T-cell (primary cell): Measurements from ENCODE around the gene SLC38A1. TPM values are rescaled to one million over a fixed set of nuclear protein-coding genes. Genes with fewer than 3 reads are reported as not detected.
"Not testable (repeated sequence)": the region's sequence is repeated elsewhere in the genome, so short reads cannot be mapped to it uniquely, and the experiment has no call there.

ENCODE experiments used
- ATAC-seq, 4 experiments: fragments of 200-7000 bp in 3 of 4; fragments of 150-1000 bp in 1 of 4; cut with Tn5 transposase; replicated peaks in 1 of 4; 1 replicate in 3 of 4; 2 replicates in 1 of 4; pipeline ENCODE4 v1.10.0; 2021; ENCODE audit warnings: moderate library complexity in 3 of 4, mild to moderate bottlenecking in 2 of 4, moderate number of reproducible peaks in 1 of 4
- CTCF ChIA-PET, 2 donors: fragments of 300-600 bp; sonication (Branson Sonifier 250); formaldehyde crosslinking; loops; one replicate each; lab custom pipeline; 2022; ENCODE audit warnings: antibody characterized with exemption in 2 of 2; lab: Charles Lee
- POLR2A ChIA-PET, 2 donors: fragments of 300-600 bp; sonication (Branson Sonifier 250); formaldehyde crosslinking; loops; one replicate each; lab custom pipeline; 2022; ENCODE audit warnings: antibody characterized with exemption in 2 of 2; lab: Charles Lee
- DNase-seq, 35 experiments: peaks; one replicate each; pipeline versions ENCODE4 v3.0.0 to v3.0.0-alpha.2; 2013 to 2023
- H3K27ac ChIP-seq: one replicate; pipeline ENCODE4 v1.5.1; 2013; ENCODE audit warnings: low read length
- H3K27me3 ChIP-seq, 2 experiments: replicated peaks in 1 of 2; 1 replicate in 1 of 2; 2 replicates in 1 of 2; pipeline versions ENCODE4 v1.6.1 to v1.7.0; 2013; ENCODE audit warnings: low read length in 1 of 2, mixed read lengths in 1 of 2; ENCODE audit not compliant: control insufficient read depth in 2 of 2, insufficient read depth in 2 of 2; ENCODE audit errors: extremely low read depth in 1 of 2
- H3K36me3 ChIP-seq, 2 donors: 1 replicate in 1 of 2; 2 replicates in 1 of 2; pipeline versions ENCODE4 v1.6.1 to v1.7.0; 2013; ENCODE audit warnings: low read length in 1 of 2; ENCODE audit not compliant: control insufficient read depth in 2 of 2, insufficient read depth in 1 of 2; ENCODE audit errors: extremely low read depth in 1 of 2
- H3K4me1 ChIP-seq, 2 experiments: 1 replicate in 1 of 2; 2 replicates in 1 of 2; pipeline versions ENCODE4 v1.6.1 to v1.7.0; 2013; ENCODE audit warnings: low read length in 2 of 2, mixed read lengths in 1 of 2; ENCODE audit not compliant: insufficient read depth in 2 of 2, control insufficient read depth in 1 of 2; ENCODE audit errors: extremely low read depth in 1 of 2
- H3K4me3 ChIP-seq, 2 donors: 1 replicate in 1 of 2; 2 replicates in 1 of 2; pipeline versions ENCODE4 v1.5.1 to v1.7.0; 2013; ENCODE audit warnings: mild to moderate bottlenecking in 2 of 2, low read length in 1 of 2, moderate library complexity in 1 of 2; ENCODE audit not compliant: control insufficient read depth in 1 of 2; ENCODE audit errors: extremely low read depth in 1 of 2
- H3K9me3 ChIP-seq: 2 replicates; pipeline ENCODE4 v1.7.0; 2013
- H3K27ac Mint-ChIP-seq, 2 donors: one replicate each; pipeline ENCODE4 v1.8.0; 2020 to 2021; ENCODE audit warnings: mild to moderate bottlenecking in 2 of 2, mixed read lengths in 2 of 2
- H3K27me3 Mint-ChIP-seq, 2 donors: one replicate each; pipeline ENCODE4 v1.8.0; 2021 to 2022; ENCODE audit warnings: mixed read lengths in 2 of 2
- H3K36me3 Mint-ChIP-seq: one replicate; pipeline ENCODE4 v1.8.0; 2021; ENCODE audit warnings: mixed read lengths
- H3K4me1 Mint-ChIP-seq, 3 donors: one replicate each; pipeline ENCODE4 v1.8.0; 2020 to 2022; ENCODE audit warnings: mixed read lengths in 3 of 3, mild to moderate bottlenecking in 1 of 3
- H3K4me3 Mint-ChIP-seq, 3 donors: one replicate each; pipeline ENCODE4 v1.8.0; 2020 to 2022; ENCODE audit warnings: mild to moderate bottlenecking in 3 of 3, mixed read lengths in 3 of 3, moderate library complexity in 3 of 3
- H3K9me3 Mint-ChIP-seq, 3 donors: one replicate each; pipeline ENCODE4 v1.8.0; 2020 to 2022; ENCODE audit warnings: mixed read lengths in 3 of 3
- WGBS: methylation state at CpG from one replicate; pipeline ENCODE4 v1.1.5; 2013; ENCODE audit warnings: missing lambda C conversion rate; ENCODE audit not compliant: insufficient coverage; 5-methylcytosine and 5-hydroxymethylcytosine counted together
- total RNA-seq, 35 experiments: library from RNA in 6 of 35; stranded (reverse) in 6 of 35; fragments of 120-200 nt in 1 of 35; gene quantifications; one replicate each; pipeline versions ENCODE4 v1.2.1 to v1.2.4 and lab custom pipeline; 2013 to 2026

Gene SLC38A1
- total RNA-seq, 5 donors from 2014 or later (not counting 1 experiment from before 2014, with no cell fraction given), result 273 to 321 (median 286) TPM

DNA sequence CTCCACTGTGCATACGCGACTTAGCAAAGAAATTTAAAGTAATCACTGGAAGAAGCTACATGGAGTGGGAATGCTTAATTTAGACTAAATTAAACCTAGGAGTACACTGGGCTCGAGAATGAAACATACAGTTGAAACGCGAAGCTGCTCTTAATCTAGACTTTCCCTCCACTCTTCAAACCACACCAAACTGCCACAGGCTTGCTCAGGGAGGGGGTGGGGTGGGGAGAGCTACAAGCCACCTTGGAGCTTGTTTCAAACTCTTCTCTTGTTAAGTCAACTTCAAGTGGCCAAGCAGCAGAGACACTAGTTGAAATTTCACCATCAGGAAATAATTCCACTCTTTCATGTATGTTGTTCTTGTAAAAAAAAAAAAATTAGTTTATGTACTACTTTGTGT is 69.9 kb downstream of the SLC38A1 start:
- Histone ChIP-seq H3K27ac (no peak overlapping the region), H3K4me3 (no peak overlapping the region), H3K27me3 (no peaks in the 10 kb centered on the region), H3K36me3 (peaks cover 3 to 95% of the 10 kb centered on the region in 2 donors), H3K9me3 (no peaks in the 10 kb centered on the region), H3K4me1 (peaks cover 0 to 5% of the 10 kb centered on the region in 2 experiments)
- H3K27ac Mint-ChIP-seq, result peak overlapping the region; percentile 36 to 59
- no peak for ATAC-seq
- no peak for DNase-seq
- H3K27me3 Mint-ChIP-seq, result no peaks in the 10 kb centered on the region
- no peak overlapping the region for H3K4me3 Mint-ChIP-seq
- peaks cover 21 to 50% (median 31%) of the 10 kb centered on the region in 3 donors for H3K4me1 Mint-ChIP-seq
- no peaks in the 10 kb centered on the region for H3K9me3 Mint-ChIP-seq
- ChIA-PET POLR2A (interaction anchor here (0.9 to 1.3 kb wide), 4 partner anchors 9 to 315 kb away, joined by 3 to 5 read pairs (median 4); no protein-coding TSS in a partner anchor), CTCF (interaction anchor here (0.6 to 1.5 kb wide), 3 partner anchors 8 to 105 kb away, joined by 3 to 4 read pairs (median 3); no protein-coding TSS in a partner anchor)
- WGBS, result no CpG with 5 or more reads among the region's 5 CpGs
- H3K36me3 Mint-ChIP-seq, result peaks cover 83% of the 10 kb centered on the region

DNA sequence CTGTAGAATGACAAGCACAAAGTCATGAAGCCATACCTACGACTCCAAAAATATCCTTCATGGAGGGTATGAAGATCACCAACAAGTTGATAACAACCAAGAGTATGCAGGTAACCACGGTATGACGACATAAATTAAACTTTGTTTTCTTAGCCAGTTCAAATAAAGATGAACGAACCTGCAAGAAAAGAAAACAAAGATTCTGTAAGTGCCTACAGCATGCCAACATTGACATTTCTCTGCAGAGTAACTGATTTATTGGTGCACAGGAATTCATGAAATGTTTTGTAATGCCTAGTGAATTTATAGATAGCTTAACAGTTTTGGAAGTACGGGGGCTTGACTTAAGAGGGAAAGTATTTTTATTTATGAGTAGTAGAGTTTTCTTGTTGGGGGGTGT is 71.0 kb downstream of the SLC38A1 start:
- peaks cover 26 to 60% (median 40%) of the 10 kb centered on the region in 3 donors for H3K4me1 Mint-ChIP-seq
- no peaks in the 10 kb centered on the region for H3K27me3 ChIP-seq
- ATAC-seq, result no peak

DNA sequence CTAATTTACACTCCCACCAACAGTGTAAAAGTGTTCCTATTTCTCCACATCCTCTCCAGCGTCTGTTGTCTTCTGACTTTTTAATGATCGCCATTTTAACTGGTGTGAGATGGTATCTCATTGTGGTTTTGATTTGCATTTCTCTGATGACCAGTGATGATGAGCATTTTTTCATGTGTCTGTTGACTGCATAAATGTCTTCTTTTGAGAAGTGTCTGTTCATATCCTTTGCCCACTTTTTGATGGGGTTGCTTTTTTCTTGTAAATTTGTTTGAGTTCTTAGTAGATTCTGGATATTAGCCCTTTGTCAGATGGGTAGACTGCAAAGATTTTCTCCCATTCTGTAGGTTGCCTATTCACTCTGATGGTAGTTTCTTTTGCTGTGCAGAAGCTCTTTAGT is 78.3 kb downstream of the SLC38A1 start:
- H3K27me3 ChIP-seq, H3K9me3 ChIP-seq, H3K4me3 Mint-ChIP-seq, H3K27me3 Mint-ChIP-seq, H3K27ac ChIP-seq, ATAC-seq, H3K4me1 ChIP-seq, CTCF ChIA-PET, H3K4me3 ChIP-seq, DNase-seq: not testable (repeated sequence)
- WGBS, result no CpG with 5 or more reads among the region's 2 CpGs
- peaks cover 86% of the 10 kb centered on the region for H3K36me3 Mint-ChIP-seq
- H3K9me3 Mint-ChIP-seq, result peaks cover 4 to 13% (median 7%) of the 10 kb centered on the region in 3 donors
- POLR2A ChIA-PET, result interaction anchor here in 1 of 2 donors (0.7 kb wide), 1 partner anchor 73 kb away, joined by 3 read pairs; no protein-coding TSS in a partner anchor
- peak overlapping the region; percentile 71 to 84 for H3K27ac Mint-ChIP-seq
- H3K36me3 ChIP-seq, result peaks cover under 1 to 40% of the 10 kb centered on the region in 2 donors
- peaks cover 59 to 62% (median 60%) of the 10 kb centered on the region in 3 donors for H3K4me1 Mint-ChIP-seq

More for the DNA sequence above, 71.0 kb downstream of the SLC38A1 start:
- peaks cover 84% of the 10 kb centered on the region for H3K36me3 Mint-ChIP-seq
- DNase-seq, result no peak
- peak overlapping the region; percentile 53 to 62 for H3K27ac Mint-ChIP-seq
- Histone ChIP-seq H3K4me3 (no peak overlapping the region), H3K9me3 (no peaks in the 10 kb centered on the region), H3K36me3 (peaks cover 3 to 84% of the 10 kb centered on the region in 2 donors), H3K4me1 (peaks cover 0 to 5% of the 10 kb centered on the region in 2 experiments), H3K27ac (no peak overlapping the region)
- ChIA-PET CTCF (no interaction called here), POLR2A (interaction anchor here in 1 of 2 donors (1.1 kb wide), 1 partner anchor 11 kb away, joined by 4 read pairs; no protein-coding TSS in a partner anchor)
- whole genome bisulfite sequencing, result 90% methylated on average over 3 of the region's 5 CpGs
- H3K27me3 Mint-ChIP-seq, result no peaks in the 10 kb centered on the region
- peaks cover 3 to 4% (median 3%) of the 10 kb centered on the region in 3 donors for H3K9me3 Mint-ChIP-seq
- H3K4me3 Mint-ChIP-seq, result no peak overlapping the region

DNA sequence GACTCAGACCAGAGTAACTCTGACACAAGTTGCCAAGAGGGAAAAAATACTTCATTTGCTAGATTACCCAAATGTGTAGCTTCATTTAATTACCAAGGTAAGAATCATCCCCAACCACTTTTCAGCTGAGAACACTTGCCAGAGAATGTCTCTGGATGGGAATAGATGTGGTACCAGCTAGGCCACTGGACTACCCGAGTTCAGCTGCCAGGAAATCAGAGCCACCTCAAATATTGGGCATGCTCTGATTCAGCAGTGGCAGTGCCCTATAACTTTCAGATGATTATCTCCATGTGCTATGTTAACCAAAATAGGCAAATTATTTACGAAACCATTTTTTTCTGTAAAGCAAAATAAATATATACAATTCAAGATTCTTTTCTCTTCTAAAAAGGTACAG is 80.7 kb downstream of the SLC38A1 start:
- 71% methylated on average over 1 of the region's 2 CpGs for WGBS
- ChIA-PET POLR2A (interaction anchor here in 1 of 2 donors (0.7 to 1.4 kb wide), 2 partner anchors 17 to 58 kb away, joined by 3 read pairs; no protein-coding TSS in a partner anchor), CTCF (no interaction called here)
- DNase-seq (no peak), ATAC-seq (peak in 1 of 4 experiments; percentile 17)
- Mint-ChIP-seq H3K27me3 (no peaks in the 10 kb centered on the region), H3K9me3 (peaks cover 4 to 13% (median 5%) of the 10 kb centered on the region in 3 donors), H3K36me3 (peaks cover 80% of the 10 kb centered on the region), H3K4me3 (no peak overlapping the region), H3K27ac (peak overlapping the region; percentile 60 to 87), H3K4me1 (peaks cover 48 to 56% (median 53%) of the 10 kb centered on the region in 3 donors)
- Histone ChIP-seq H3K27me3 (no peaks in the 10 kb centered on the region), H3K27ac (no peak overlapping the region), H3K4me1 (peaks cover 0 to 2% of the 10 kb centered on the region in 2 experiments), H3K9me3 (no peaks in the 10 kb centered on the region), H3K4me3 (no peak overlapping the region), H3K36me3 (peaks cover 0 to 41% of the 10 kb centered on the region in 2 donors)

DNA sequence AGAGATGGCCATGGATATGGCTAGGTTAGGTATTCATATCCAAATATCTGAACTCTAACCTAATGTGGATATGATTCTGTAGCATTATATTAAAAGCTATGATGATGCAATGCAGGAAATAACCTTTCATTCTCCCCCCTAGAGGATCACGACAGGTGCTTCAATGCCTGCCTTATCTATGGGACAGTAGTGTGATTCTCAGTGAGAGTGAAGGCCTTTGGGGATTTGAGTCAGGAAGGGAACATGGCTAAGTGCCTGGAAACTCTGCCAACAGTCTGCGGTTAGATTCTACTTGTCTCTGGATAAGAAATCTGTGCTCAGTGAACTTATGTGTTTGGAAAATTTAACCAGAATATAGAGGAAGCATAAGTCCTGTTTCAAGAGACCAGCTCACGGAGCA is 81.8 kb downstream of the SLC38A1 start:
- DNase-seq, result no peak
- peaks cover 0 to 2% of the 10 kb centered on the region in 2 experiments for H3K4me1 ChIP-seq
- H3K4me1 Mint-ChIP-seq, result peaks cover 39 to 56% (median 47%) of the 10 kb centered on the region in 3 donors

DNA sequence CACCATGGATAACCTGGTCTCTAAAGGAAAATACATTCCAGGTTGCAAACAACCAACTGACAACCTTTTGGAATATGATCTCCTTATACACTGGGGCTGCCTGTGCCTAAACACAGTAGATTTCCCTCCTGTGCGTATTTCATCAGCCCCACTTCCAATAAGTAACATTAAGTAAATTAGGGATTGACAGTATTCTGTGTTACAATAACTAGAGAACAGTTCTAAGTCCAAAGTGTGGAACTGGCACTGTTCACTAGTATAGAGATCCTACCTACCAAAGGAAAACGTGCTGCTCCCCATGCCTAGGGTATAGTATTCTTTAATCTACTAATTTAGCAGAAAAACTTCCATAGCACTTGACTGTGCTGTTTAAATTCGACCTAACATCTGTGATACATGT is 82.8 kb downstream of the SLC38A1 start:
- Histone ChIP-seq H3K27me3 (no peaks in the 10 kb centered on the region), H3K4me3 (no peak overlapping the region), H3K36me3 (peaks cover 0 to 51% of the 10 kb centered on the region in 2 donors), H3K4me1 (peaks cover 0 to 2% of the 10 kb centered on the region in 2 experiments), H3K9me3 (no peaks in the 10 kb centered on the region), H3K27ac (no peak overlapping the region)
- peaks cover 62% of the 10 kb centered on the region for H3K36me3 Mint-ChIP-seq
- peak overlapping the region in 1 of 2 donors; percentile 73 for H3K27ac Mint-ChIP-seq
- H3K9me3 Mint-ChIP-seq, result peaks cover 0 to under 1% (median 0%) of the 10 kb centered on the region in 3 donors
- CTCF ChIA-PET, result interaction anchor here in 1 of 2 donors (1.3 kb wide), 1 partner anchor 117 kb away, joined by 5 read pairs; no protein-coding TSS in a partner anchor
- H3K27me3 Mint-ChIP-seq, result no peaks in the 10 kb centered on the region
- WGBS, result no CpG with 5 or more reads among the region's 3 CpGs
- POLR2A ChIA-PET, result no interaction called here
- no peak overlapping the region for H3K4me3 Mint-ChIP-seq
- no peak for ATAC-seq
- H3K4me1 Mint-ChIP-seq, result peaks cover 39 to 57% (median 47%) of the 10 kb centered on the region in 3 donors
- DNase-seq, result no peak

More for the DNA sequence above, 81.8 kb downstream of the SLC38A1 start:
- H3K9me3 Mint-ChIP-seq, result peaks cover 0 to 9% (median 0%) of the 10 kb centered on the region in 3 donors
- Histone ChIP-seq H3K36me3 (peaks cover 0 to 48% of the 10 kb centered on the region in 2 donors), H3K9me3 (no peaks in the 10 kb centered on the region), H3K27ac (peak overlapping the region; percentile 10), H3K27me3 (no peaks in the 10 kb centered on the region), H3K4me3 (no peak overlapping the region)
- no peaks in the 10 kb centered on the region for H3K27me3 Mint-ChIP-seq
- 100% methylated on average over 1 of the region's 3 CpGs for WGBS
- peaks cover 71% of the 10 kb centered on the region for H3K36me3 Mint-ChIP-seq
- peak overlapping the region; percentile 58 to 87 for H3K27ac Mint-ChIP-seq
- ChIA-PET CTCF (interaction anchor here in 1 of 2 donors (1.3 kb wide), 1 partner anchor 116 kb away, joined by 5 read pairs; no protein-coding TSS in a partner anchor), POLR2A (interaction anchor here (0.6 to 1.4 kb wide), 3 partner anchors 18 to 59 kb away, joined by 3 read pairs; no protein-coding TSS in a partner anchor)
- ATAC-seq, result peak in 3 of 4 experiments; percentile 18 to 32 (median 21)
- H3K4me3 Mint-ChIP-seq, result no peak overlapping the region
